H1 (cell line): Measurements from ENCODE around the gene GABRP. TPM values are rescaled to one million over a fixed set of nuclear protein-coding genes. Genes with fewer than 3 reads are reported as not detected.

ENCODE experiments used
- CTCF ChIA-PET: fragments of 300-600 bp; sonication (Branson Sonifier 250); formaldehyde crosslinking; loops from one replicate; lab custom pipeline; 2021; ENCODE audit not compliant: partially characterized antibody; lab: Charles Lee
- POLR2A ChIA-PET: fragments of 300-600 bp; sonication (Branson Sonifier 250); formaldehyde crosslinking; loops from one replicate; lab custom pipeline; 2021; ENCODE audit warnings: inconsistent platforms; ENCODE audit not compliant: partially characterized antibody; lab: Charles Lee
- DNase-seq, 2 experiments: peaks; one replicate each; pipeline versions ENCODE4 v3.0.0 to v3.0.0-alpha.2; 2010 to 2022; ENCODE audit warnings: low spot score in 2 of 2, low read depth in 1 of 2, mixed read lengths in 1 of 2
- FAIRE-seq: peaks from 2 replicates; lab custom pipeline; 2011; peaks lifted over from hg19 to GRCh38; lab: Jason Lieb, UNC
- H2AFZ ChIP-seq: 2 replicates; pipeline ENCODE4 v1.8.1; 2012; ENCODE audit warnings: low read length, inconsistent platforms
- H2AK5ac ChIP-seq: 2 replicates; pipeline ENCODE4 v1.6.1; 2013; ENCODE audit warnings: low read depth, low read length
- H2BK120ac ChIP-seq: replicated peaks from 2 replicates; pipeline ENCODE3; 2013; ENCODE audit warnings: low read depth, low read length, inconsistent platforms
- H2BK12ac ChIP-seq: 2 replicates; pipeline ENCODE4 v1.6.1; 2013; ENCODE audit warnings: low read depth, low read length
- H2BK15ac ChIP-seq: 2 replicates; pipeline ENCODE4 v1.6.1; 2013; ENCODE audit warnings: low read length
- H2BK20ac ChIP-seq: 2 replicates; pipeline ENCODE4 v1.6.1; 2013; ENCODE audit warnings: low read length
- H2BK5ac ChIP-seq: 2 replicates; pipeline ENCODE4 v1.6.1; 2013; ENCODE audit warnings: low read depth, low read length
- H3K14ac ChIP-seq: 2 replicates; pipeline ENCODE4 v1.6.1; 2013; ENCODE audit warnings: inconsistent platforms; ENCODE audit not compliant: insufficient read length
- H3K18ac ChIP-seq: 2 replicates; pipeline ENCODE4 v1.6.1; 2013; ENCODE audit warnings: low read length; ENCODE audit errors: extremely low read depth
- H3K23ac ChIP-seq: 2 replicates; pipeline ENCODE4 v1.6.1; 2013; ENCODE audit warnings: inconsistent platforms; ENCODE audit not compliant: insufficient read length
- H3K23me2 ChIP-seq: 2 replicates; pipeline ENCODE4 v1.6.1; 2013; ENCODE audit warnings: low read depth, low read length
- H3K27ac ChIP-seq: 2 replicates; pipeline ENCODE4 v1.6.1; 2011; ENCODE audit warnings: low read depth, low read length, inconsistent platforms
- H3K27me3 ChIP-seq, 4 experiments: replicated peaks in 1 of 4; 1 replicate in 1 of 4; 2 replicates in 3 of 4; pipeline versions ENCODE4 v1.6.1 to v1.8.1; 2011 to 2013; ENCODE audit warnings: low read length in 3 of 4, mild to moderate bottlenecking in 3 of 4, inconsistent platforms in 2 of 4, mixed read lengths in 2 of 4, moderate library complexity in 1 of 4; ENCODE audit not compliant: control insufficient read depth in 3 of 4, insufficient read depth in 3 of 4; ENCODE audit errors: extremely low read depth in 1 of 4
- H3K36me3 ChIP-seq, 4 experiments: 2 replicates each; pipeline versions ENCODE4 v1.6.1 to v1.8.1; 2011 to 2013; ENCODE audit warnings: mild to moderate bottlenecking in 4 of 4, low read length in 3 of 4, moderate library complexity in 2 of 4, control low read depth in 1 of 4, inconsistent platforms in 1 of 4; ENCODE audit not compliant: insufficient read depth in 4 of 4, control insufficient read depth in 2 of 4
- H3K4ac ChIP-seq: replicated peaks from 2 replicates; pipeline ENCODE3; 2013; ENCODE audit warnings: low read length, low read depth, mixed read lengths, inconsistent platforms; ENCODE audit not compliant: insufficient read length
- H3K4me1 ChIP-seq, 4 experiments: replicated peaks in 1 of 4; 1 replicate in 1 of 4; 2 replicates in 3 of 4; pipeline versions ENCODE4 v1.6.1 to v1.8.1; 2011 to 2013; ENCODE audit warnings: low read length in 3 of 4, inconsistent platforms in 2 of 4, mixed read lengths in 1 of 4; ENCODE audit not compliant: insufficient read depth in 4 of 4, control insufficient read depth in 3 of 4
- H3K4me2 ChIP-seq, 2 experiments: 2 replicates each; pipeline versions ENCODE4 v1.6.1 to v1.8.1; 2011 to 2013; ENCODE audit warnings: low read depth in 2 of 2, low read length in 2 of 2, control low read depth in 1 of 2, inconsistent platforms in 1 of 2, mild to moderate bottlenecking in 1 of 2; ENCODE audit not compliant: insufficient read depth in 1 of 2
- H3K4me3 ChIP-seq, 4 experiments: fragments of 200-600, 300-600 bp in 1 of 4; sonication (generic), shearing (Covaris generic), sonication (Bioruptor Twin) in 1 of 4; 2 replicates each; pipeline versions ENCODE4 v1.5.1 to v1.8.1; 2011 to 2016; ENCODE audit warnings: low read length in 4 of 4, low read depth in 3 of 4, control low read depth in 2 of 4, inconsistent platforms in 2 of 4, mild to moderate bottlenecking in 2 of 4, mixed read lengths in 1 of 4, moderate library complexity in 1 of 4; ENCODE audit not compliant: insufficient read depth in 2 of 4; ENCODE audit errors: extremely low read depth in 1 of 4
- H3K56ac ChIP-seq: replicated peaks from 2 replicates; pipeline ENCODE3; 2013; ENCODE audit warnings: low read depth, mild to moderate bottlenecking, mixed read lengths, low read length, inconsistent platforms; ENCODE audit not compliant: insufficient read length
- H3K79me1 ChIP-seq: 2 replicates; pipeline ENCODE4 v1.6.1; 2013; ENCODE audit warnings: low read depth, low read length, control low read depth
- H3K79me2 ChIP-seq, 2 experiments: 2 replicates each; pipeline versions ENCODE4 v1.6.1 to v1.8.1; 2012 to 2013; ENCODE audit warnings: low read length in 2 of 2, mild to moderate bottlenecking in 2 of 2, inconsistent platforms in 1 of 2; ENCODE audit not compliant: insufficient read depth in 2 of 2, control insufficient read depth in 1 of 2
- H3K9ac ChIP-seq, 4 experiments: replicated peaks in 1 of 4; 1 replicate in 1 of 4; 2 replicates in 3 of 4; pipeline versions ENCODE4 v1.6.1 to v1.8.1; 2011 to 2013; ENCODE audit warnings: low read depth in 3 of 4, low read length in 3 of 4, control low read depth in 2 of 4, mild to moderate bottlenecking in 2 of 4, moderate library complexity in 2 of 4, inconsistent platforms in 1 of 4; ENCODE audit errors: extremely low read depth in 1 of 4
- H3K9me3 ChIP-seq, 2 experiments: 2 replicates each; pipeline versions ENCODE4 v1.6.1 to v1.8.1; 2012 to 2013; ENCODE audit warnings: mild to moderate bottlenecking in 2 of 2, moderate library complexity in 2 of 2, control low read depth in 1 of 2, inconsistent platforms in 1 of 2, low read depth in 1 of 2, low read length in 1 of 2, mixed read lengths in 1 of 2; ENCODE audit not compliant: insufficient read depth in 2 of 2
- H4K20me1 ChIP-seq, 2 experiments: replicated peaks in 1 of 2; 2 replicates each; pipeline versions ENCODE3 to v1.8.1; 2011 to 2013; ENCODE audit warnings: inconsistent platforms in 2 of 2, low read length in 2 of 2, mild to moderate bottlenecking in 1 of 2; ENCODE audit not compliant: insufficient read depth in 2 of 2, control insufficient read depth in 1 of 2
- H4K5ac ChIP-seq: 2 replicates; pipeline ENCODE4 v1.6.1; 2013; ENCODE audit warnings: low read length, low read depth, mixed read lengths, inconsistent platforms; ENCODE audit not compliant: insufficient read length
- H4K8ac ChIP-seq: 2 replicates; pipeline ENCODE4 v1.8.0; 2013; ENCODE audit warnings: mild to moderate bottlenecking, moderate library complexity, low read length, inconsistent platforms; ENCODE audit not compliant: insufficient read depth; ENCODE audit errors: extremely low read depth
- H4K91ac ChIP-seq: replicated peaks from 2 replicates; pipeline ENCODE3; 2013; ENCODE audit warnings: low read length, mixed read lengths, inconsistent platforms; ENCODE audit not compliant: insufficient read length
- ASH2L ChIP-seq: fragments of 200-600, 300-600 bp; sonication (generic); IDR thresholded peaks from one replicate; pipeline ENCODE4 v1.7.1; 2017; ENCODE audit warnings: low read length
- CREB1 ChIP-seq: IDR thresholded peaks from 2 replicates; pipeline ENCODE4 v1.6.1; 2012; ENCODE audit warnings: inconsistent platforms
- EP300 ChIP-seq, 2 experiments: IDR thresholded peaks; 1 replicate in 1 of 2; 2 replicates in 1 of 2; pipeline ENCODE4 v1.6.1; 2011 to 2012; ENCODE audit warnings: low read depth in 2 of 2, low read length in 2 of 2, mild to moderate bottlenecking in 2 of 2, borderline replicate concordance in 1 of 2, inconsistent platforms in 1 of 2, moderate library complexity in 1 of 2
- HDAC6 ChIP-seq: IDR thresholded peaks from one replicate; pipeline ENCODE4 v1.7.1; 2012; ENCODE audit warnings: low read depth, mild to moderate bottlenecking, inconsistent platforms, low read length, moderate library complexity
- JUND ChIP-seq: IDR thresholded peaks from 2 replicates; pipeline ENCODE4 v1.6.1; 2011; ENCODE audit warnings: mild to moderate bottlenecking, improper control_type of control experiment, low read length
- KDM4A ChIP-seq: IDR thresholded peaks from one replicate; pipeline ENCODE4 v1.7.1; 2012; ENCODE audit warnings: low read depth, mild to moderate bottlenecking, moderate library complexity, low read length, inconsistent platforms; ENCODE audit not compliant: severe bottlenecking
- MAFK ChIP-seq: IDR thresholded peaks from 2 replicates; pipeline ENCODE4 v1.6.1; 2012; ENCODE audit warnings: low read depth, mild to moderate bottlenecking, improper control_type of control experiment, low read length
- NANOG ChIP-seq: IDR thresholded peaks from 2 replicates; pipeline ENCODE4 v1.6.1; 2011; ENCODE audit warnings: low read length, low read depth, mild to moderate bottlenecking, inconsistent platforms; ENCODE audit not compliant: insufficient read depth, poor library complexity, severe bottlenecking
- POU5F1 ChIP-seq: IDR thresholded peaks from 2 replicates; pipeline ENCODE4 v1.6.1; 2011; ENCODE audit warnings: low read depth, mild to moderate bottlenecking, low read length, moderate library complexity
- SIN3A ChIP-seq, 2 experiments: IDR thresholded peaks in 1 of 2; conservative IDR thresholded peaks in 1 of 2; 2 replicates each; pipeline ENCODE4 v1.6.1; 2011 to 2012; ENCODE audit warnings: low read length in 2 of 2, improper control_type of control experiment in 1 of 2, low read depth in 1 of 2, mild to moderate bottlenecking in 1 of 2
- SIRT6 ChIP-seq: IDR thresholded peaks from one replicate; pipeline ENCODE4 v1.7.1; 2012; ENCODE audit warnings: low read length, inconsistent platforms
- SIX5 ChIP-seq: IDR thresholded peaks from 2 replicates; pipeline ENCODE4 v1.6.1; 2011; ENCODE audit warnings: mild to moderate bottlenecking, low read depth, low read length
- SP1 ChIP-seq: IDR thresholded peaks from 2 replicates; pipeline ENCODE4 v1.6.1; 2011; ENCODE audit warnings: low read depth, low read length
- SP4 ChIP-seq: IDR thresholded peaks from 2 replicates; pipeline ENCODE4 v1.6.1; 2012; ENCODE audit warnings: low read length, inconsistent platforms
- ZNF274 ChIP-seq: IDR thresholded peaks from 2 replicates; pipeline ENCODE4 v1.7.0; 2012; ENCODE audit warnings: low read length, borderline replicate concordance; ENCODE audit errors: extremely low read depth
- WGBS, 2 experiments: shearing (Covaris generic) in 1 of 2; methylation state at CpG; one replicate each; pipeline versions ENCODE4 v1.1.6 to v1.1.7; 2013 to 2015; ENCODE audit warnings: low lambda C conversion rate in 2 of 2, mixed read lengths in 2 of 2, inconsistent platforms in 1 of 2, low coverage in 1 of 2, missing lambda C conversion rate in 1 of 2; ENCODE audit not compliant: insufficient replicate concordance in 2 of 2, insufficient coverage in 1 of 2, insufficient read length in 1 of 2; ENCODE audit errors: extremely low coverage in 1 of 2, missing lambda C conversion rate in 1 of 2; 5-methylcytosine and 5-hydroxymethylcytosine counted together
- polyA plus RNA-seq, 7 experiments: library from polyadenylated mRNA; depleted of rRNA in 3 of 7; stranded (reverse) in 5 of 7; unstranded in 2 of 7; fragments of >200 nt in 5 of 7; fragments of 200-250 nt in 2 of 7; gene quantifications; 1 replicate in 5 of 7; 2 replicates in 1 of 7; 4 replicates in 1 of 7; pipeline versions ENCODE4 v1.2.1 to v1.2.3, GENCODE V29; 2011 to 2013; ENCODE audit warnings: missing spikeins in 2 of 7, mixed read lengths in 2 of 7
- total RNA-seq: library from RNA; stranded (reverse); fragmentation: NEBNext Ultra II Directional; extraction: Animal tissue kit (Norgen Biotek cat#: 25700); gene quantifications from 2 replicates; pipeline ENCODE4 v1.2.1, GENCODE V29; 2021

The GABRP gene
- total and polyA plus RNA-seq, 2 of the 8 experiments (the other 6 are each of a cell fraction or from before 2014, with no cell fraction given), result 3.7 to 4.0 TPM

DNA sequence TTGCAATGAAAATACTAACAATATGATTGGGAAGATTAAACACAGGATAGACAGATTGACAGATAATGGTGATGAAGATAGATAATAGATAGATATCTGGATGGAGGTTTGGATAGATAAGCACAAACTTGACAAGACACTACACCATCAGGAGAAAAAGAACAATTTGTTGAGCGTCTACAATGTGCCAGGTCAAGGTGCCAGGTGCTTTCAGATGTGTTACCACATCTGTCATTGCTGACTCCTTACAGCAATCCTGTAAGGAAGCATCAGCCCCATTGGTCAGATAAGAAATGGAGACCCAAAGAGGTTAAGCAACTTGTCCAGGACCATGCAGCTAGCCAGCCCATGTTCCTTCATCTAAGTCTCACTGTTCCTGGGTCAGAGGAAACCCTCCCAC lies 1.6 kb upstream of the GABRP start:
- Histone ChIP-seq H2BK12ac (no peak overlapping the region), H3K23ac (no peak overlapping the region), H3K4me1 (peaks cover 0 to 5% (median 0%) of the 10 kb centered on the region in 4 experiments; a peak in 1 of 7 replicates), H3K4me3 (no peak overlapping the region), H3K18ac (no peak overlapping the region), H3K56ac (no peak overlapping the region), H4K5ac (no peak overlapping the region), H3K4me2 (no peak overlapping the region), H3K36me3 (no peaks in the 10 kb centered on the region), H2AFZ (no peak overlapping the region), H3K9ac (no peak overlapping the region), H3K27me3 (no peaks in the 10 kb centered on the region), H3K9me3 (no peaks in the 10 kb centered on the region), H3K23me2 (no peaks in the 10 kb centered on the region), H3K79me1 (no peaks in the 10 kb centered on the region), H2AK5ac (no peak overlapping the region), H4K20me1 (no peaks in the 10 kb centered on the region), H3K79me2 (no peaks in the 10 kb centered on the region), H3K27ac (no peak overlapping the region), H2BK5ac (no peak overlapping the region), H4K91ac (no peak overlapping the region), H2BK120ac (no peak overlapping the region), H3K14ac (no peak overlapping the region), H2BK20ac (peak overlapping the region; percentile 81; the same call in 1 of the 2 replicates), H4K8ac (no peak overlapping the region), H3K4ac (no peak overlapping the region), H2BK15ac (no peak overlapping the region)
- ChIA-PET CTCF (interaction anchor here (0.6 to 16.6 kb wide), 5 partner anchors 10 to 145 kb away, joined by 3 to 650 read pairs (median 22); no protein-coding TSS in a partner anchor), POLR2A (no interaction called here)
- no peak for DNase-seq
- FAIRE-seq, result no peak
- WGBS, 2 experiments, result 89% methylated on average over 1 of the region's 1 CpG; no CpG with 5 or more reads in 1 of the 2 experiments
- TF ChIP-seq SP1 (no peak), KDM4A (no peak), SIN3A (conservative IDR thresholded peaks at IDR 0.05 in 1 of 2, IDR thresholded peaks at IDR 0.05 in 1 of 2; ENCODE audit: low read depth in 1 of 2, low read length in 2 of 2) (no peak), NANOG (no peak), HDAC6 (no peak), SIRT6 (no peak), EP300 (IDR thresholded peaks at IDR 0.05; ENCODE audit: borderline replicate concordance in 1 of 2, low read depth in 2 of 2, low read length in 2 of 2) (no peak), SIX5 (no peak), MAFK (no peak), CREB1 (no peak), SP4 (no peak), ASH2L (no peak), ZNF274 (no peak), JUND (no peak), POU5F1 (no peak)
